Smooth muscle cell (in vitro differentiated cells): ENCODE data around the gene TRIM44. TPM values are rescaled to one million over a fixed set of nuclear protein-coding genes. Genes with fewer than 3 reads are reported as not detected.

Experiments
- DNase-seq: peaks from one replicate; lab custom pipeline; 2025; ENCODE audit not compliant: unreplicated experiment; lab: John Stamatoyannopoulos, UW
- H2AFZ ChIP-seq: fragments of 200-600 bp; sonication (generic); 2 replicates; pipeline ENCODE4 v1.6.0; 2016; ENCODE audit warnings: antibody characterized with exemption, low read depth, mild to moderate bottlenecking
- H3F3A ChIP-seq: fragments of 200-600 bp; sonication (generic); 2 replicates; pipeline ENCODE4 v1.6.0; 2017; ENCODE audit warnings: antibody characterized with exemption, low read depth
- H3K27ac ChIP-seq: fragments of 200-600 bp; sonication (generic); 2 replicates; pipeline ENCODE4 v1.5.1; 2016; ENCODE audit warnings: low read depth, mild to moderate bottlenecking
- H3K27me3 ChIP-seq: fragments of 200-600 bp; sonication (generic); 2 replicates; pipeline ENCODE4 v1.6.1; 2016; ENCODE audit warnings: low read depth, mild to moderate bottlenecking
- H3K36me3 ChIP-seq: fragments of 200-600 bp; sonication (generic); 2 replicates; pipeline ENCODE4 v1.5.1; 2016; ENCODE audit warnings: low read depth
- H3K4me1 ChIP-seq: fragments of 200-600 bp; sonication (generic); 2 replicates; pipeline ENCODE4 v1.5.1; 2016; ENCODE audit warnings: low read depth
- H3K4me2 ChIP-seq: fragments of 200-600 bp; sonication (generic); 2 replicates; pipeline ENCODE4 v1.6.0; 2016; ENCODE audit warnings: mild to moderate bottlenecking
- H3K4me3 ChIP-seq: fragments of 200-600 bp; sonication (generic); 2 replicates; pipeline ENCODE4 v1.5.1; 2016; ENCODE audit warnings: mild to moderate bottlenecking
- H3K79me2 ChIP-seq: fragments of 200-600 bp; sonication (generic); 2 replicates; pipeline ENCODE4 v1.6.0; 2016; ENCODE audit warnings: low read depth, mild to moderate bottlenecking
- H3K9ac ChIP-seq: fragments of 200-600 bp; sonication (generic); 2 replicates; pipeline ENCODE4 v1.6.0; 2016; ENCODE audit warnings: low read depth
- H3K9me3 ChIP-seq: fragments of 200-600 bp; sonication (generic); replicated peaks from 2 replicates; pipeline ENCODE4 v1.5.1; 2016; ENCODE audit warnings: low read depth
- H4K20me1 ChIP-seq: fragments of 200-600 bp; sonication (generic); 2 replicates; pipeline ENCODE4 v1.6.0; 2016; ENCODE audit warnings: low read depth
- CTCF ChIP-seq: fragments of 200-600 bp; sonication (generic); IDR thresholded peaks from 2 replicates; pipeline ENCODE4 v1.5.1; 2017; ENCODE audit warnings: borderline replicate concordance, mild to moderate bottlenecking, antibody characterized with exemption; ENCODE audit not compliant: insufficient read depth, poor library complexity, severe bottlenecking
- WGBS: methylation state at CpG from one replicate; pipeline ENCODE4 v1.1.7; 2016; ENCODE audit warnings: low lambda C conversion rate; 5-methylcytosine and 5-hydroxymethylcytosine counted together
- polyA plus RNA-seq: library from polyadenylated mRNA; unstranded; fragments of >200 nt; fragmentation: Nextera tagmentation; extraction: Ambion mirVana; gene quantifications from 2 replicates; pipeline ENCODE4 v1.2.1, GENCODE V29; 2016
- total RNA-seq: library from RNA; depleted of rRNA; stranded (reverse); fragments of >200 nt; gene quantifications from 2 replicates; pipeline ENCODE4 v1.2.3, GENCODE V29; 2014

Gene TRIM44
- total and polyA plus RNA-seq, 2 experiments from 2014 or later: 20.9 to 32.9 TPM

GRCh38 chr11:35742707-35743454 is 80.3 kb downstream of the TRIM44 start:
- Histone ChIP-seq H3F3A (no peaks in the 10 kb centered on the region), H3K4me2 (no peak overlapping the region), H2AFZ (no peak overlapping the region), H3K4me1 (no peaks in the 10 kb centered on the region), H3K4me3 (no peak overlapping the region), H3K9ac (no peak overlapping the region), H3K9me3 (no peaks in the 10 kb centered on the region), H3K27ac (no peak overlapping the region), H4K20me1 (peaks cover 44% of the 10 kb centered on the region), H3K36me3 (no peaks in the 10 kb centered on the region), H3K79me2 (peaks cover 5% of the 10 kb centered on the region), H3K27me3 (no peaks in the 10 kb centered on the region)
- TF ChIP-seq CTCF: no peak
- WGBS: 97% methylated on average over 4 of the region's 4 CpGs
- DNase-seq: no peak

- Histone ChIP-seq H3K36me3 (no peaks in the 10 kb centered on the region), H2AFZ (no peak overlapping the region), H3K4me1 (no peaks in the 10 kb centered on the region), H3K27me3 (no peaks in the 10 kb centered on the region), H4K20me1 (peaks cover 67% of the 10 kb centered on the region), H3F3A (no peaks in the 10 kb centered on the region), H3K4me3 (no peak overlapping the region), H3K9me3 (no peaks in the 10 kb centered on the region), H3K79me2 (peaks cover 5% of the 10 kb centered on the region), H3K27ac (no peak overlapping the region), H3K4me2 (no peak overlapping the region), H3K9ac (no peak overlapping the region)
- WGBS: 92% methylated on average over 4 of the region's 4 CpGs
- no peak for DNase-seq
- TF ChIP-seq CTCF: no peak
These were observed 84.0 kb downstream of the TRIM44 start for GRCh38 chr11:35746356-35747153.

GRCh38 chr11:35747668-35748067 is 85.1 kb downstream of the TRIM44 start:
- Histone ChIP-seq H3K4me2 (no peak overlapping the region), H2AFZ (no peak overlapping the region), H3F3A (no peaks in the 10 kb centered on the region), H3K4me1 (no peaks in the 10 kb centered on the region), H3K27me3 (no peaks in the 10 kb centered on the region), H3K4me3 (no peak overlapping the region), H3K79me2 (peaks cover 5% of the 10 kb centered on the region), H3K27ac (no peak overlapping the region), H3K36me3 (no peaks in the 10 kb centered on the region), H4K20me1 (peaks cover 74% of the 10 kb centered on the region), H3K9ac (no peak overlapping the region), H3K9me3 (no peaks in the 10 kb centered on the region)
- no peak for DNase-seq
- TF ChIP-seq CTCF: no peak
- 91% methylated on average over 4 of the region's 4 CpGs for WGBS
